Measurements from ENCODE around the gene ITPKC. TPM values are rescaled to one million over a fixed set of nuclear protein-coding genes. Genes with fewer than 3 reads are reported as not detected.
A peak's percentile ranks its signal among the peaks of the same experiment; 100 is the strongest.

ITPKC gene
- total and polyA plus RNA-seq, 7 donors: 6.9 to 19.2 (median 14.5) TPM

DNA sequence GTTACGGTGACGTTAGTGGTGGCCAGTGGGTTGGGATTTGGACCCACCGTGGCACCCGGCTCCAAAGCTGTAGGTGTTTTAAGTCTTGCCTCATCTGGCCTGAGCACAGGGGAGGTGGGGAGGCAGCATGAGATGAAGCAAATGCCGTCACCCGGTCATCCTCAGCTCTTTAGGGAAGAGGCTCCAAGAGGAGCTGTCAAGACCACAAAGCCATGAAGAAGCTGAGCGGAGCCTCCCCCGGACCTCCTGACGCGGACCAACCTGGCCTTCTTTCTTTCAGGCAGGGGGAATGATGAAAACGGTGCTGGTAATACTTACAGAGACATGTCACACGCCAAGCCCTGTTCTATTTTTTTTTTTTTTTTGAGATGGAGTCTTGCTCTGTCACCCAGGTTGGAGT is 26.0 kb downstream of the ITPKC start:
- peaks cover 6% of the 10 kb centered on the region for H3K4me1 ChIP-seq
- no peaks in the 10 kb centered on the region for H3K9me3 ChIP-seq
- 86 to 90% (median 86%) methylated on average over 12 of the region's 12 CpGs for WGBS, 3 donors
- no peaks in the 10 kb centered on the region for H3K27me3 ChIP-seq (ENCODE audit: insufficient read depth in 3 of 3, low read length in 2 of 3)
- H3K36me3 ChIP-seq (ENCODE audit: insufficient read depth in 1 of 2, low read depth in 1 of 2): peaks cover 0 to 53% of the 10 kb centered on the region in 2 donors
- ATAC-seq (no peak), DNase-seq (no peak)
- H3K4me3 ChIP-seq: no peak overlapping the region
- no peak overlapping the region for H3K27ac ChIP-seq
- TF ChIP-seq, protein P1, sequence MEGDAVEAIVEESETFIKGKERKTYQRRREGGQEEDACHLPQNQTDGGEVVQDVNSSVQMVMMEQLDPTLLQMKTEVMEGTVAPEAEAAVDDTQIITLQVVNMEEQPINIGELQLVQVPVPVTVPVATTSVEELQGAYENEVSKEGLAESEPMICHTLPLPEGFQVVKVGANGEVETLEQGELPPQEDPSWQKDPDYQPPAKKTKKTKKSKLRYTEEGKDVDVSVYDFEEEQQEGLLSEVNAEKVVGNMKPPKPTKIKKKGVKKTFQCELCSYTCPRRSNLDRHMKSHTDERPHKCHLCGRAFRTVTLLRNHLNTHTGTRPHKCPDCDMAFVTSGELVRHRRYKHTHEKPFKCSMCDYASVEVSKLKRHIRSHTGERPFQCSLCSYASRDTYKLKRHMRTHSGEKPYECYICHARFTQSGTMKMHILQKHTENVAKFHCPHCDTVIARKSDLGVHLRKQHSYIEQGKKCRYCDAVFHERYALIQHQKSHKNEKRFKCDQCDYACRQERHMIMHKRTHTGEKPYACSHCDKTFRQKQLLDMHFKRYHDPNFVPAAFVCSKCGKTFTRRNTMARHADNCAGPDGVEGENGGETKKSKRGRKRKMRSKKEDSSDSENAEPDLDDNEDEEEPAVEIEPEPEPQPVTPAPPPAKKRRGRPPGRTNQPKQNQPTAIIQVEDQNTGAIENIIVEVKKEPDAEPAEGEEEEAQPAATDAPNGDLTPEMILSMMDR (IDR thresholded peaks at IDR 0.05): no peak
- intact Hi-C loops (cut with DNase I): no loop called here

DNA sequence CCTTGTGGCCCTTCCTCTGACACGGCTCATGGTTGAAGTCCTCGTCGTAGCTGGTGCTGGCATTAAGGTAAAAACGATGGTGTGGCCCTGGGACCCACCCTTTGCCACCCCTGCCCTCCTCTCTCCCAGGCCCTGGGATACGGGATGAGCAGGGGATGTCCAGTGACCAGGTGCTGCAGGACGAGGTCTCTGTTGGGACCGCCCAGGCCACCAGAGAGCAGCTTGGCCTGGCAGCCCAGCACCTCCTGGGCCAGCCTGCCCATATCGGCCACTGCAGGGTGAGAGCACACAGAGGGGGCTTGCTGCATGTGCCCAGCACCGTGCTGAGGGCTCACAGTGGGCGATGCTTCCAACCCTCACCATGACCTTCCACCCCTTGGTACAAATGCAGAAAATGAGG is 27.0 kb downstream of the ITPKC start:
- H3K4me3 ChIP-seq: no peak overlapping the region
- H3K4me1 ChIP-seq: peaks cover 10% of the 10 kb centered on the region
- no peak for DNase-seq
- H3K36me3 ChIP-seq (ENCODE audit: insufficient read depth in 1 of 2, low read depth in 1 of 2): peaks cover 0 to 42% of the 10 kb centered on the region in 2 donors
- intact Hi-C loops (cut with DNase I): no loop called here
- TF ChIP-seq, protein P1 (IDR thresholded peaks at IDR 0.05): no peak
- H3K27ac ChIP-seq: no peak overlapping the region
- no peaks in the 10 kb centered on the region for H3K27me3 ChIP-seq (ENCODE audit: insufficient read depth in 3 of 3, low read length in 2 of 3)
- no peak for ATAC-seq
- H3K9me3 ChIP-seq: no peaks in the 10 kb centered on the region
- WGBS, 3 donors: 89 to 95% (median 89%) methylated on average over 10 of the region's 10 CpGs

DNA sequence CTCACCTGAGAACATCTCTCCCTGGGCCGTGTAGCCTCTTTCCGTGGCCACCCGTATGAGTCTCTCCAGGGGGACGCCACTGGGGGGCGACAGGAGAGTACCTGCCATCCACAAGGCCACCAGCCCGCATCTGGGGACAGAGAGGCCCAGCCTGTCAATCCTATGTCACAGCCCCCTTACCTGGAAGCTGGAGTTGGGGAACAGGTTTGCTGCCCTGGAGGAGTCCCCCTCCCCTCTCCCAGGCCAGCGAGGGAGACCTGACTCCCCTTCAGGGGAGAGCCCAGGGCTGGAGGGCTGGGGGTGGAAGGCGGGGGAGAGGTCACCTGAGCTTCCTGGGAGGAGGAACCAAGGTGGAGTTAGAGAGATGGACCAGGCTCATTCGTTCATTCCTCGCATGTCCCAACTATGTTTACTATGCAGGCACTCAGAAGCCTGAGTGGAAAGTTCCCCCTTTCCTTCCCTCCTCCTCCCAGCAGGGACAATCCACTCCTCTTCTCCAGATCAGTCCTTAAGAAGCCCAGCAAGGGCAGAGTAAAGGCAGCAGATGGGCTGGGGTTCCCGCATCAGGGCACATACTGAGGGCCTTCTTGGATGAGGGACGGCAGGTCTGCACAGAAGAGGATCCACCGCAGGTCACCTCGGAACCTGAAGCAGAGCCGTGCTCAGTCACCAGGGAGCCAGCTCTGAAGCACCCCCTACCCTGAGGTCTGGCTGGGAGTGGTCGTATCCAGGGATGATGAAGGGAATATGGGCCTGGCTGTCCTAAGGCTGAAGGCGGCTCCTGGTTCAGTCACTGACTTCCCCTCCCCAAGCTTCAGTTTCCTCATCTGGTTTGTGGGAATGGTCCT is 27.9 kb downstream of the ITPKC start:
- Histone ChIP-seq H3K36me3 (ENCODE audit: insufficient read depth in 1 of 2, low read depth in 1 of 2) (peaks cover 0 to 34% of the 10 kb centered on the region in 2 donors), H3K27ac (peak overlapping the region; percentile 10), H3K4me1 (peaks cover 10% of the 10 kb centered on the region), H3K4me3 (no peak overlapping the region), H3K27me3 (ENCODE audit: insufficient read depth in 3 of 3, low read length in 2 of 3) (no peaks in the 10 kb centered on the region), H3K9me3 (no peaks in the 10 kb centered on the region)
- TF ChIP-seq, protein P1 (IDR thresholded peaks at IDR 0.05): peak; percentile 14
- DNase-seq: no peak
- intact Hi-C loops (cut with DNase I): no loop called here
- no peak for ATAC-seq
- 67 to 78% (median 73%) methylated on average over 17 of the region's 17 CpGs for WGBS, 3 donors

DNA sequence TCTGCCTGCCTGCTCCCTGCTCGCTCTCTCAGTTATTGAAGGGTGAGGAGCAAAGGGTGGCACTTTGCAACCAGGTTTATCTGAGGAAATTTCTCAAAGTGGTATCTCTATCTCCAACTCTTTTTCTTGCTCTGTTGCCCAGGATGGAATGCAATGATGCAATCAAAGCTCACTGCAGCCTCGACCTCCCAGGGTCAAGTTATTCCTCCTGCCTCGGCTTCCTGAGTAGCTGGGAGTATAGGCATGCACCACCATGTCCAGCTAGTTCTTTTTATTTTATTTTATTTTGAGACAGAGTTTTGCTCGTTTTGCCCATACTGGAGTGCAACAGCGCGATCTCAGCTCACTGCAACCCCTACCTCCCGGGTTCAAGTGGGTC is 28.5 kb downstream of the ITPKC start:
- intact Hi-C loops (cut with DNase I): no loop called here
- Histone ChIP-seq H3K4me1 (peaks cover 10% of the 10 kb centered on the region), H3K36me3 (ENCODE audit: insufficient read depth in 1 of 2, low read depth in 1 of 2) (peaks cover 0 to 28% of the 10 kb centered on the region in 2 donors), H3K9me3 (no peaks in the 10 kb centered on the region), H3K4me3 (no peak overlapping the region), H3K27me3 (ENCODE audit: insufficient read depth in 3 of 3, low read length in 2 of 3) (no peaks in the 10 kb centered on the region), H3K27ac (peak overlapping the region; percentile 10)
- TF ChIP-seq, protein P1 (IDR thresholded peaks at IDR 0.05): no peak
- DNase-seq (no peak), ATAC-seq (no peak)
- WGBS, 3 donors: 72 to 78% (median 76%) methylated on average over 7 of the region's 7 CpGs
